ENCODE results near the gene SPR. TPM values are rescaled to one million over a fixed set of nuclear protein-coding genes. Genes with fewer than 3 reads are reported as not detected.

Gene SPR
- total RNA-seq, 1 donor from 2014 or later, result 4.2 TPM

GRCh38 chr2:72888438-72889202, 1.4 kb downstream of the SPR start:
- peak overlapping the region; percentile 73 to 83 (median 78) for H3K4me3 ChIP-seq (ENCODE audit: low read length in 3 of 3)
- H3K36me3 ChIP-seq (ENCODE audit: control insufficient read depth in 3 of 3, insufficient read depth in 3 of 3, low read length in 3 of 3), result peaks cover 15 to 25% (median 16%) of the 10 kb centered on the region in 3 donors
- no peak overlapping the region for H3K27ac ChIP-seq (ENCODE audit: low read depth, low read length)
- peak overlapping the region in 2 of 3 donors; percentile 64 to 90 for H3K9ac ChIP-seq (ENCODE audit: low read depth in 1 of 3, low read length in 3 of 3)
- H3K4me1 ChIP-seq (ENCODE audit: control insufficient read depth in 3 of 3, insufficient read depth in 3 of 3, low read length in 3 of 3), result peaks cover 22 to 29% (median 28%) of the 10 kb centered on the region in 3 donors
- H3K27me3 ChIP-seq (ENCODE audit: control insufficient read depth in 3 of 3, insufficient read depth in 3 of 3, low read length in 3 of 3), result peaks cover 0 to 3% (median 0%) of the 10 kb centered on the region in 3 donors
- H3K9me3 ChIP-seq (ENCODE audit: control insufficient read depth in 3 of 3, low read length in 3 of 3), result no peaks in the 10 kb centered on the region

DNA sequence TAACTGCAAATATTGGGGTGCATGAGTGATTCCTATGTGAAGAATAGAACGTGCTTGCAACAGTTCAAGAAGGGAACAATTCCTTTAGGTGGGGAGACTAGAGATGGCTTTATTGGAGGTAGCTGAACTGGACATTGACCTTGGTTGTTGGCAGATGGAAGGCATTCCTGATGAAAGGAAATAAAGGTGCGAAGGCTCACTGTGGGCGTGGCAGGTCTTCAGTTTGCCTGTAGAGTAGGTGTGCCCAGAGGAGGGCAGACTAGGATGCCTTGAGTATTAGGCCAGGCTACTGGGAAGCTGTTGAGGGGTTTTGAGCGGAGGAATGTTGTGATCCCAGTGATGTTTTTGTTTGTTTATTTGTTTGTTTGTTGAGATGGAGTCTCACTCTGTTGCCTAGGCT, 2.8 kb downstream of the SPR start:
- H3K9me3 ChIP-seq (ENCODE audit: control insufficient read depth in 3 of 3, low read length in 3 of 3), result no peaks in the 10 kb centered on the region
- peaks cover 22 to 30% (median 28%) of the 10 kb centered on the region in 3 donors for H3K4me1 ChIP-seq (ENCODE audit: control insufficient read depth in 3 of 3, insufficient read depth in 3 of 3, low read length in 3 of 3)
- H3K27me3 ChIP-seq (ENCODE audit: control insufficient read depth in 3 of 3, insufficient read depth in 3 of 3, low read length in 3 of 3), result peaks cover 4 to 12% (median 7%) of the 10 kb centered on the region in 3 donors
- no peak overlapping the region for H3K9ac ChIP-seq (ENCODE audit: low read depth in 1 of 3, low read length in 3 of 3)
- peaks cover 15 to 25% (median 16%) of the 10 kb centered on the region in 3 donors for H3K36me3 ChIP-seq (ENCODE audit: control insufficient read depth in 3 of 3, insufficient read depth in 3 of 3, low read length in 3 of 3)
- H3K4me3 ChIP-seq (ENCODE audit: low read length in 3 of 3), result no peak overlapping the region
- no peak overlapping the region for H3K27ac ChIP-seq (ENCODE audit: low read depth, low read length)

GRCh38 chr2:72891091-72891818, 4.0 kb downstream of the SPR start:
- Histone ChIP-seq H3K27ac (ENCODE audit: low read depth, low read length) (no peak overlapping the region), H3K4me3 (ENCODE audit: low read length in 3 of 3) (no peak overlapping the region), H3K9ac (ENCODE audit: low read depth in 1 of 3, low read length in 3 of 3) (no peak overlapping the region), H3K9me3 (ENCODE audit: control insufficient read depth in 3 of 3, low read length in 3 of 3) (no peaks in the 10 kb centered on the region), H3K36me3 (ENCODE audit: control insufficient read depth in 3 of 3, insufficient read depth in 3 of 3, low read length in 3 of 3) (peaks cover 15 to 25% (median 16%) of the 10 kb centered on the region in 3 donors), H3K4me1 (ENCODE audit: control insufficient read depth in 3 of 3, insufficient read depth in 3 of 3, low read length in 3 of 3) (peaks cover 27 to 40% (median 40%) of the 10 kb centered on the region in 3 donors), H3K27me3 (ENCODE audit: control insufficient read depth in 3 of 3, insufficient read depth in 3 of 3, low read length in 3 of 3) (peaks cover 4 to 25% (median 18%) of the 10 kb centered on the region in 3 donors)

DNA sequence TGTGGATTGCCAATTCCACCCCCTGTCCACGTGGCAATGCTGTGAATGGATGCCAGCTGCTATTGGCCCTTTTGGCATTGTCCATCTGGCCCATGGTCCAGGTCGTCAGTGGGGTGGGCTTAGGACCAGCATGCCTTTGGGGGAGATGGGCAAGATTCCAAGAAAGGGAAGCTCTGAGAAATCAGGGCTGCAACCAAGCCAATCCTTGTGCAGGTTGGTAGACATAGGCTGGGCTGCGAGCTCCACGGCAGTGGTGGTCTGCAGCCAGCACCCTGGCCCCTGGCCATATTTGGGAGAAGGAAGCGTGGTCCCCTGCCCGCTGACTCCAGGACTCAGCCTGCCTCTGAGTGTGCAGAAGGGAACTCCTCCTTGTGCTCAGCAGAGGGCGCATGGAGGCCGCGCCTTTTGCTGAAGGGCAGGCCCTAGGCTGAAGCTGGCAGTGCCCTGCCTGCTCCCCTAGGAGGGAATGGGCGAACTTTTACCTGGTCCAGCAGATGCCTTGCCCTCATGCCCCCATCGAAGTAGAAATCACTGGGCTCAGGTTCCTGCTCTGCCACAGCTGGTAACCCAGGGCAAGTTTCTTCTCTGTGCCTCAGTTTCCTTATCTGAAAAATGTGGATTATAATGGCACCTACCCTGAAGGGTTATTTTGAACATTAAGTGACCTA, 5.4 kb downstream of the SPR start:
- Histone ChIP-seq H3K9ac (ENCODE audit: low read depth in 1 of 3, low read length in 3 of 3) (no peak overlapping the region), H3K4me1 (ENCODE audit: control insufficient read depth in 3 of 3, insufficient read depth in 3 of 3, low read length in 3 of 3) (peaks cover 22 to 34% (median 32%) of the 10 kb centered on the region in 3 donors), H3K9me3 (ENCODE audit: control insufficient read depth in 3 of 3, low read length in 3 of 3) (no peaks in the 10 kb centered on the region), H3K4me3 (ENCODE audit: low read length in 3 of 3) (no peak overlapping the region), H3K27ac (ENCODE audit: low read depth, low read length) (no peak overlapping the region), H3K27me3 (ENCODE audit: control insufficient read depth in 3 of 3, insufficient read depth in 3 of 3, low read length in 3 of 3) (peaks cover 8 to 31% (median 20%) of the 10 kb centered on the region in 3 donors), H3K36me3 (ENCODE audit: control insufficient read depth in 3 of 3, insufficient read depth in 3 of 3, low read length in 3 of 3) (peaks cover 15 to 25% (median 16%) of the 10 kb centered on the region in 3 donors)

GRCh38 chr2:72893594-72894319, 6.5 kb downstream of the SPR start:
- no peak overlapping the region for H3K27ac ChIP-seq (ENCODE audit: low read depth, low read length)
- no peak overlapping the region for H3K4me3 ChIP-seq (ENCODE audit: low read length in 3 of 3)
- no peaks in the 10 kb centered on the region for H3K9me3 ChIP-seq (ENCODE audit: control insufficient read depth in 3 of 3, low read length in 3 of 3)
- H3K9ac ChIP-seq (ENCODE audit: low read depth in 1 of 3, low read length in 3 of 3), result no peak overlapping the region
- H3K4me1 ChIP-seq (ENCODE audit: control insufficient read depth in 3 of 3, insufficient read depth in 3 of 3, low read length in 3 of 3), result peaks cover 13 to 24% (median 22%) of the 10 kb centered on the region in 3 donors
- peaks cover 15 to 25% (median 16%) of the 10 kb centered on the region in 3 donors for H3K36me3 ChIP-seq (ENCODE audit: control insufficient read depth in 3 of 3, insufficient read depth in 3 of 3, low read length in 3 of 3)
- H3K27me3 ChIP-seq (ENCODE audit: control insufficient read depth in 3 of 3, insufficient read depth in 3 of 3, low read length in 3 of 3), result peaks cover 8 to 33% (median 29%) of the 10 kb centered on the region in 3 donors

DNA sequence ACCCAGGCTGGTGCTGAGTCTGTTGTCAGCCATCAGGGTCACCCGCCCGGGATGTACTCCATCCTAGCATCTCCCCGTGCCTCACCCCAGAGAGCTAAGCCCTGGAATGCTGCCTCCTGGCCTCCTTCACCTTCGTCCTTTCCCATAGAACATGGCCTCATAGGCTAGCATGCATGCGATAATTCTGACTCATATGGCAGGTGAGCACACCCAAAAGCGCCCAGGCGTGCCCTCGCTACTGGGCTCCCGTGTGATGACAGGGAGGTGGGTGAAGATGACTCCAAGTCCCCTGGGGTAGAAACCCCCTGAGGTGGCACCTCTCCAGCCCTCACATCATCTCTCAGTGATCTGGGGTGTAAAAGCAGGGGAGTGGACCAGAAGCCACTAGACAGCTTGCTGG, 7.3 kb downstream of the SPR start:
- H3K9me3 ChIP-seq (ENCODE audit: control insufficient read depth in 3 of 3, low read length in 3 of 3), result no peaks in the 10 kb centered on the region
- H3K27me3 ChIP-seq (ENCODE audit: control insufficient read depth in 3 of 3, insufficient read depth in 3 of 3, low read length in 3 of 3), result peaks cover 8 to 35% (median 31%) of the 10 kb centered on the region in 3 donors
- H3K9ac ChIP-seq (ENCODE audit: low read depth in 1 of 3, low read length in 3 of 3), result no peak overlapping the region
- H3K4me1 ChIP-seq (ENCODE audit: control insufficient read depth in 3 of 3, insufficient read depth in 3 of 3, low read length in 3 of 3), result peaks cover 8 to 18% (median 16%) of the 10 kb centered on the region in 3 donors
- peaks cover 15 to 25% (median 16%) of the 10 kb centered on the region in 3 donors for H3K36me3 ChIP-seq (ENCODE audit: control insufficient read depth in 3 of 3, insufficient read depth in 3 of 3, low read length in 3 of 3)
- H3K4me3 ChIP-seq (ENCODE audit: low read length in 3 of 3), result no peak overlapping the region
- H3K27ac ChIP-seq (ENCODE audit: low read depth, low read length), result no peak overlapping the region

GRCh38 chr2:72895154-72895553, 7.9 kb downstream of the SPR start:
- H3K27ac ChIP-seq (ENCODE audit: low read depth, low read length), result no peak overlapping the region
- H3K4me1 ChIP-seq (ENCODE audit: control insufficient read depth in 3 of 3, insufficient read depth in 3 of 3, low read length in 3 of 3), result peaks cover 5 to 13% (median 12%) of the 10 kb centered on the region in 3 donors
- H3K27me3 ChIP-seq (ENCODE audit: control insufficient read depth in 3 of 3, insufficient read depth in 3 of 3, low read length in 3 of 3), result peaks cover 12 to 37% (median 36%) of the 10 kb centered on the region in 3 donors
- peak overlapping the region in 2 of 3 donors; percentile 3 to 54 for H3K9ac ChIP-seq (ENCODE audit: low read depth in 1 of 3, low read length in 3 of 3)
- H3K9me3 ChIP-seq (ENCODE audit: control insufficient read depth in 3 of 3, low read length in 3 of 3), result no peaks in the 10 kb centered on the region
- H3K36me3 ChIP-seq (ENCODE audit: control insufficient read depth in 3 of 3, insufficient read depth in 3 of 3, low read length in 3 of 3), result peaks cover 11 to 19% (median 16%) of the 10 kb centered on the region in 3 donors
- no peak overlapping the region for H3K4me3 ChIP-seq (ENCODE audit: low read length in 3 of 3)

GRCh38 chr2:72895759-72896281, 8.6 kb downstream of the SPR start:
- Histone ChIP-seq H3K36me3 (ENCODE audit: control insufficient read depth in 3 of 3, insufficient read depth in 3 of 3, low read length in 3 of 3) (peaks cover 11 to 17% (median 16%) of the 10 kb centered on the region in 3 donors), H3K4me1 (ENCODE audit: control insufficient read depth in 3 of 3, insufficient read depth in 3 of 3, low read length in 3 of 3) (peaks cover 5 to 13% (median 11%) of the 10 kb centered on the region in 3 donors), H3K9ac (ENCODE audit: low read depth in 1 of 3, low read length in 3 of 3) (peak overlapping the region in 1 of 3 donors; percentile 54), H3K27ac (ENCODE audit: low read depth, low read length) (no peak overlapping the region), H3K4me3 (ENCODE audit: low read length in 3 of 3) (peak overlapping the region; percentile 10 to 45 (median 35)), H3K27me3 (ENCODE audit: control insufficient read depth in 3 of 3, insufficient read depth in 3 of 3, low read length in 3 of 3) (peaks cover 18 to 43% (median 42%) of the 10 kb centered on the region in 3 donors), H3K9me3 (ENCODE audit: control insufficient read depth in 3 of 3, low read length in 3 of 3) (no peaks in the 10 kb centered on the region)

DNA sequence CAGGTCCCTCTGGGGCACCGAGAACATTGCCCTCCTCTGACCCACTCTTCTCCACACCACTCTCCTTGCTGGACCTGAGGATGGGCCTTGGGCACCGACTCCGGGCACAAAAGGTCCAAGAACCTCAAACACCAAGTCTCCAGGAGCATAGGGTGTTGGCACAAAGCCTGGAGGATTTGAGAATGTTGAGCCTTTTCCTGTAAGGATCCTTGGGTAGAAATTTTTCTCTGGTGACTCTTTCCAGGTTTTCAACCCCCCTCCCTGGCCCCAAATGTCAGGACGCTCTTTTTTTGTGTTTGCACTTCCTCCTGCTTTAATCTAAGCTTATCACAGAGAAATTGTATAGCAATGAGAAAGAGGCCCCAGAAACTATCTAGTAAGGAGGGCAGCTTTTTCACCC, 9.2 kb downstream of the SPR start:
- Histone ChIP-seq H3K4me1 (ENCODE audit: control insufficient read depth in 3 of 3, insufficient read depth in 3 of 3, low read length in 3 of 3) (peaks cover 5 to 13% (median 11%) of the 10 kb centered on the region in 3 donors), H3K27me3 (ENCODE audit: control insufficient read depth in 3 of 3, insufficient read depth in 3 of 3, low read length in 3 of 3) (peaks cover 23 to 49% (median 44%) of the 10 kb centered on the region in 3 donors), H3K9me3 (ENCODE audit: control insufficient read depth in 3 of 3, low read length in 3 of 3) (no peaks in the 10 kb centered on the region), H3K9ac (ENCODE audit: low read depth in 1 of 3, low read length in 3 of 3) (no peak overlapping the region), H3K36me3 (ENCODE audit: control insufficient read depth in 3 of 3, insufficient read depth in 3 of 3, low read length in 3 of 3) (peaks cover 6 to 12% (median 11%) of the 10 kb centered on the region in 3 donors), H3K4me3 (ENCODE audit: low read length in 3 of 3) (no peak overlapping the region), H3K27ac (ENCODE audit: low read depth, low read length) (no peak overlapping the region)
